ENCODE data around the gene ADAMTS2. TPM values are rescaled to one million over a fixed set of nuclear protein-coding genes. Genes with fewer than 3 reads are reported as not detected.

Gene ADAMTS2
- total and polyA plus RNA-seq, 2 donors (not counting 3 experiments of a cell fraction or from before 2014, with no cell fraction given), result not detected

GRCh38 chr5:179260324-179261070 lies 84.8 kb downstream of the ADAMTS2 start:
- dilution Hi-C loops (cut with MboI; ENCODE audit: extremely low pct_ligation_motif_present, low sequenced_read_pairs) (no loop called here), intact Hi-C loops (cut with micrococcal nuclease) (no loop called here)
- no peak overlapping the region for H3K27ac ChIP-seq (ENCODE audit: insufficient read depth, low read depth, low read length)
- H3K27me3 ChIP-seq (ENCODE audit: control insufficient read depth in 2 of 2, insufficient read depth in 2 of 2, low read length in 2 of 2), result no peaks in the 10 kb centered on the region
- H3K9ac ChIP-seq (replicated peaks; ENCODE audit: extremely low read depth, insufficient read depth, low read length), result no peak overlapping the region
- no peaks in the 10 kb centered on the region for H3K4me1 ChIP-seq (ENCODE audit: control insufficient read depth, extremely low read depth, insufficient read depth, low read length)
- peaks cover 6% of the 10 kb centered on the region for H3K9me3 ChIP-seq (replicated peaks; ENCODE audit: control insufficient read depth, insufficient read depth, low read length)
- no peak overlapping the region for H3K4me2 ChIP-seq (ENCODE audit: insufficient read depth, low read length)
- no peak overlapping the region for H3K4me3 ChIP-seq (replicated peaks in 1 of 3; ENCODE audit: insufficient read depth in 1 of 3, low read depth in 1 of 3, low read length in 3 of 3)
- POLR2A ChIA-PET, result no interaction called here
- H4K20me1 ChIP-seq (replicated peaks; ENCODE audit: control insufficient read depth, extremely low read depth, insufficient read depth, low read length), result no peaks in the 10 kb centered on the region
- BruUV-seq (replicated peaks), result no TSS peak
- CTCF ChIA-PET, result no interaction called here
- FAIRE-seq, result no peak
- H3K9me1 ChIP-seq (replicated peaks; ENCODE audit: control insufficient read depth, extremely low read depth, insufficient read depth, low read length), result no peaks in the 10 kb centered on the region
- H3K79me2 ChIP-seq (ENCODE audit: control insufficient read depth, insufficient read depth, low read length), result no peaks in the 10 kb centered on the region
- DNase-seq (ENCODE audit: low read depth, low spot score), result no peak
- no peaks in the 10 kb centered on the region for H3K36me3 ChIP-seq (ENCODE audit: control insufficient read depth in 2 of 2, extremely low read depth in 1 of 2, insufficient read depth in 2 of 2, low read length in 2 of 2)
- TF ChIP-seq MYC (IDR thresholded peaks at IDR 0.05; ENCODE audit: low read depth, low read length) (no peak), CTCF (IDR thresholded peaks at IDR 0.05; ENCODE audit: extremely low read depth in 1 of 2, insufficient read depth in 1 of 2, low read depth in 1 of 2, low read length in 2 of 2) (no peak), MAX (IDR thresholded peaks at IDR 0.05; ENCODE audit: insufficient read depth, insufficient read length) (no peak), GATA2 (IDR thresholded peaks at IDR 0.05; ENCODE audit: insufficient read depth, insufficient read length, low read depth, low read length) (no peak), POLR2AphosphoS5 (IDR thresholded peaks at IDR 0.05; ENCODE audit: insufficient read depth, low read depth, low read length) (no peak), EZH2 (IDR thresholded peaks at IDR 0.05; ENCODE audit: borderline replicate concordance, low read depth, low read length, severe bottlenecking) (no peak), JUN (IDR thresholded peaks at IDR 0.05; ENCODE audit: borderline replicate concordance, insufficient read depth, insufficient read length, low read depth) (no peak)
- H2AFZ ChIP-seq (ENCODE audit: low read depth, low read length), result no peak overlapping the region
